Mammary epithelial cell (primary cell): ENCODE measurements around the gene ARHGAP4.

Source experiments
- EZH2 ChIP-seq: IDR thresholded peaks from 2 replicates; pipeline ENCODE4 v1.6.1; 2012; ENCODE audit warnings: low read length, inconsistent platforms, borderline replicate concordance
- TF ChIP-seq, protein P1 (sequence below), 2 donors: IDR thresholded peaks in 1 of 2; conservative IDR thresholded peaks in 1 of 2; 2 replicates each; pipeline ENCODE4 v1.5.1; 2011 to 2012; ENCODE audit warnings: inconsistent platforms in 2 of 2, low read length in 2 of 2, mild to moderate bottlenecking in 2 of 2, control low read depth in 1 of 2, low read depth in 1 of 2; ENCODE audit not compliant: insufficient read depth in 1 of 2; ENCODE audit errors: extremely low read depth in 1 of 2

- TF ChIP-seq, protein P1, sequence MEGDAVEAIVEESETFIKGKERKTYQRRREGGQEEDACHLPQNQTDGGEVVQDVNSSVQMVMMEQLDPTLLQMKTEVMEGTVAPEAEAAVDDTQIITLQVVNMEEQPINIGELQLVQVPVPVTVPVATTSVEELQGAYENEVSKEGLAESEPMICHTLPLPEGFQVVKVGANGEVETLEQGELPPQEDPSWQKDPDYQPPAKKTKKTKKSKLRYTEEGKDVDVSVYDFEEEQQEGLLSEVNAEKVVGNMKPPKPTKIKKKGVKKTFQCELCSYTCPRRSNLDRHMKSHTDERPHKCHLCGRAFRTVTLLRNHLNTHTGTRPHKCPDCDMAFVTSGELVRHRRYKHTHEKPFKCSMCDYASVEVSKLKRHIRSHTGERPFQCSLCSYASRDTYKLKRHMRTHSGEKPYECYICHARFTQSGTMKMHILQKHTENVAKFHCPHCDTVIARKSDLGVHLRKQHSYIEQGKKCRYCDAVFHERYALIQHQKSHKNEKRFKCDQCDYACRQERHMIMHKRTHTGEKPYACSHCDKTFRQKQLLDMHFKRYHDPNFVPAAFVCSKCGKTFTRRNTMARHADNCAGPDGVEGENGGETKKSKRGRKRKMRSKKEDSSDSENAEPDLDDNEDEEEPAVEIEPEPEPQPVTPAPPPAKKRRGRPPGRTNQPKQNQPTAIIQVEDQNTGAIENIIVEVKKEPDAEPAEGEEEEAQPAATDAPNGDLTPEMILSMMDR (conservative IDR thresholded peaks at IDR 0.05 in 1 of 2, IDR thresholded peaks at IDR 0.05 in 1 of 2; ENCODE audit: extremely low read depth in 1 of 2, insufficient read depth in 1 of 2, low read depth in 1 of 2, low read length in 2 of 2) = no peak
- TF ChIP-seq EZH2 = no peak
These were observed 41.6 kb upstream of the ARHGAP4 start for GRCh38 chrX:153967536-153968224.
